ENCODE measurements around the gene PRL.

The PRL gene
- 0 to 0.36 (median 0) reads per million in 4 experiments for total RNA-seq

- no peak for DNase-seq
These were observed at the start of gene PRL for GRCh38 chr6:22296936-22297335. TSS of gene PRL (minus strand) at chr6:22297036. CDS start at chr6:22296982, 54 bp downstream.

- DNase-seq = no peak
These were observed 47.0 kb upstream of the PRL start for GRCh38 chr6:22343864-22344263.

DNA sequence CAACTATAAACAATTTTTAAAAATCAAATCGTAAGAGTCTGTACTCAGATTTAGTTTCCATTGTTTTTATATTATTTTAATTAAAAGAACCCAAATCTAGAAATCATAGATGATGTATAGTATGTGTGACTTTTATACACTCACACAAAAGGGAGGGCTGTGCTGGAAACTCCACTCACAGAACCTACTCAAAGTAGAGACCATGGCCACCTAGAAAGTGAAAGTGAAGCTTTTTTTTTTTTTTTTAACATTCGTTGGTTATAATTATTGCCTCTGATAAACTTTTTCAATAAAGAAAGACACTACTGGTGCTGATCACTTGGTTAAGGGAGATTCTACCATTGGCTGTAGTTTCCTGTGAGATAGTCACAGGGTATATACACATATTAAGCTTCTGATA, 37.9 kb upstream of the PRL start:
- DNase-seq = no peak

- no peak for DNase-seq
These were observed 37.0 kb upstream of the PRL start for GRCh38 chr6:22333802-22334201.

DNA sequence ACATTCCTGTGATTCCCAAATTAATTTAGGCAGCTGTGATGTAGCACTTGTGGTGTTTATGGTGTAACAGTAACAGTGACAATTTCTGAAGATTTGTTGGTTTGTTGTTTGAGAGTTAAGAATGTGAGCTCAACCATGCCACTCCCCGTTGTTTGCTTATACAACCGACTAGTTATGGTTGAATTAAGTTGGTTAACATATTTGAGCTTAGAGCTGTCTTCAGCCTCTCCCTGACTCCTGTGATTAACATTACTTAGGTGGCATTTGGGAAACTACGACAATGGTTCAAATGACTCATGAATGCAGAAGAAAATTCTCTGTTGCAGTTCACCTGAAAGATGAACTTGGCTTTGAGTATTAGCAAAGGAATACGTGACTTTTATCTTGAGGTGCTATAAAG, 35.9 kb upstream of the PRL start:
- no peak for DNase-seq

DNA sequence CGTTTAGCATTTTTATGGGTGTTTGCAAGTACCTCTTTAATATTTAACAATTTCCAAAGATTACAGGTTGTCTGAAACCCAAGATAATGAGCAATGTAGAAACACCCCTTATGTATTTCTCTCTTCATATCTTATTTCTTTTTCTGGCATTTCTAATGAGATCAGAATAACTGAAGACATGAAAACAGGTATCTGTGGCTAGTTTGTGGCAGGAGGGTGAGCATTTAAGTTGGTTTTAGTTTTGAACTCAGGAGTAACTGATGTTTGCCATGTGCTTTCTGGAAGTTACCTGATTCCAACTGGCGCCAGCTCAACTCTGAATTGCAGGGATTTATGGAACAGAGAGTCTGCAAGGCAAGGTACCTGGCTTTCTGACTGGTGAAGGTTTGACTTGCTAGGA, 35.4 kb upstream of the PRL start:
- DNase-seq = no peak

GRCh38 chr6:22330941-22331340, 34.1 kb upstream of the PRL start:
- no peak for DNase-seq

DNA sequence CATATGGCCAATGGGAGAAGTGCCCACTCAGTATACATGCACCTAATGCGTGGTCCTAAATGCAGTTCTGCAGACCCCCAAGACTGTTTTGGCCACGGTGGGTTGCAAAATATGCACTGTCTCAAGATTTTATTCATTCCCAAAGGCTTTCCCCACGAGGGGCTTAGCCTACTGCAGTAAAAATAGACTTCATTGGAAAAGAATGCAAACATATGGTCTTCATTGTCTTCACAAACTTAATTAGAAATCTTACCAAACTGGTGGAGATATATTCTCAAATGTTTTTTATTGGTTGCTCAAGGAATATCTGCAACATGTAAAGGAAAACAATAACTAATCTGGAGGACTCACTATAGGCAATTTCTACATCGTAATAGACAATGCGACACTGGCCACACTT, 31.6 kb upstream of the PRL start:
- no peak for DNase-seq

- no peak for DNase-seq
These were observed 31.0 kb upstream of the PRL start for GRCh38 chr6:22327881-22328280.

DNA sequence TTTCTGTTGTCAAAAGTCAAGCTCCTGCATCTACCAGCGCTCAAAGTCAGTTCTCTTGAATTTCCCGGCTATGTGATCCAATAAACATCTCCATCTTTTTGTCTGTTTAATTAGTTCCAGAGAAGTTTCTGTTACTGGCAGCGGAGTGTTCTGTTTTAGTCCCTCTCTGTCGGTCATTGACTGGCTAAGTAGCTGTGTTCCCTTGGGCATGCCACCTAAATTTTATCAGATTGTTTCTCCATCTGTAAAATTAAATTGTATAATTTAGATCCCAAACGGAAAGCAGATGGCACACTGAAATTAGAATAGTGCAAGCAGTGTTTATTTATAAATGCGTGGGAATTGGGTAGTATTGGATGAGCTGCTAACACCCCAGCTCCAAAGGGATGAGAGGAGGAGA, 29.7 kb upstream of the PRL start:
- no peak for DNase-seq

- DNase-seq = no peak
These were observed 28.6 kb upstream of the PRL start for GRCh38 chr6:22325481-22325880.

GRCh38 chr6:22323848-22324247, 27.0 kb upstream of the PRL start:
- DNase-seq = no peak

GRCh38 chr6:22322103-22323030, 25.5 kb upstream of the PRL start:
- no peak for DNase-seq

DNA sequence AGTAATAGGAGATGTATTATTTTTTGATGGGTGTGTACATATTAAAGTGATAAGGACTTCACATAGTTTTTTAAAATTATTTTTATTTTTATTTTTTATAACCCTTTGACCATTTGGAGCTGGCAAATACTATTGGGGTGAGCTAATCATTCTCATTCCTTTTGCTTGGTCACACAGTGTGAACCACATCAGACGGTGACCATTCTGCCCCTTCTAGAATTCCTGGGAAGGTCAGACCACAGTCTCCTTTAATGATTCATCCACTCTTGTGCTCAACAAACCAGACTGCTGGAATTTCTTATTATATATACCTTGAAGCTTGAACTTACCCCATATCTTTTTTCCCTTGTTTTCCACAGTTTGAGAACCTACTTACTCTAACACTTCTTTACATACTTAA, 23.9 kb upstream of the PRL start:
- no peak for DNase-seq

DNA sequence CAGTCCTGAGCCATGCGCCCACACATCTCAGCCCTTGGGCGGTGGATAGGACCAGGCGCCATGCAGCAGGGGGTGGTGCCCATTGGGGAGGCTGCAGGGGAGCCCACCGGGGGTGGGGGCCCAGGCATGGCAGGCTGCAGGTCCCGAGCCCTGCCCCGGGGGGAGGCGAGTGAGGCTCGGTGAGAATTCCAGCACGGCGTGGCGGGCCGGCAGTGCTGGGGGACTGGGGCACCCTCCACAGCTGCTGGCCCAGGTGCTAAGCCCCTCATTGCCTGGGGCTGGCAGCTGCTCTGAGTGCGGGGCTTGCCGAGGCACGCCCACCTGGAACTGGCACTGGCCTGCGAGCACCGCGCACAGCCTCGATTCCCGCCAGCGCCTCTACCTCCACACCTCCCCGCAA, 21.6 kb upstream of the PRL start:
- no peak for DNase-seq

DNA sequence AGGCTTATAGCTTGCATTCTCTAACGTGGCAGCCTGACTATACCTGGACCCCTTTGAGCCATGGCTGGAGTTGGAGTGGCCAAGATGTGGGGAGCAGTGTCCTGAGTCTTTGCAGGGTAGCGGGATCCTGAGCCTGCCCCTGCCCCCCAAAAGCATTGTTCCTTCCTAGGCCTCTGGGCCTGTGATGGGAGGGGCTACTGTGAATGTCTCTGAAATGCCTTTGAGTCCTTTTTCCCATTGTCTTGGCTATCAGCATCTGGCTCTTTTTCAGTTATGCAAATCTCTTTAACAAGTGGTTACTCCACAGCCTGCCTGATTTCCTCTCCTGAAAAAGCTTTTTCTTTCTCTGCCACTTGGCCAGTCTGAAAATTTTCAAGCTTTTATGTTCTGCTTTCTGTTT, 17.0 kb upstream of the PRL start:
- no peak for DNase-seq

DNA sequence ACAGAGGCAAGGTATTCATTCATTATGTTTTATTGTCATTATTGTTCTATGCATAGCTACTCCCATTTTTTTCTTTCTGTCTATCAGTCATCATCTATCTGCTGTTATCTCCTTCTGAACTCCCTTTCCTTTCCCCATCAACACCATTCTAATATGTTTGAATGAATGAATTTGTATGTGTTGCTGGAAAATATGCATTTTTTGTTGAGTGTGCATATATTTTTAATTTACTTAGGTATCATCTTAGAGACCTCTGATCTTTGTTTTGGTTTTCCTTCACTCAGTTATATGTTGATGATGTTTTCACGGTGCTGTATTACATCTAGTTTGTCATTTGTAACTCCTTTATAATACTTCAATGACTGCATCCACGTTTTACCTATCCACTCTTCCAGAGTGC, 12.1 kb upstream of the PRL start:
- DNase-seq = no peak

DNA sequence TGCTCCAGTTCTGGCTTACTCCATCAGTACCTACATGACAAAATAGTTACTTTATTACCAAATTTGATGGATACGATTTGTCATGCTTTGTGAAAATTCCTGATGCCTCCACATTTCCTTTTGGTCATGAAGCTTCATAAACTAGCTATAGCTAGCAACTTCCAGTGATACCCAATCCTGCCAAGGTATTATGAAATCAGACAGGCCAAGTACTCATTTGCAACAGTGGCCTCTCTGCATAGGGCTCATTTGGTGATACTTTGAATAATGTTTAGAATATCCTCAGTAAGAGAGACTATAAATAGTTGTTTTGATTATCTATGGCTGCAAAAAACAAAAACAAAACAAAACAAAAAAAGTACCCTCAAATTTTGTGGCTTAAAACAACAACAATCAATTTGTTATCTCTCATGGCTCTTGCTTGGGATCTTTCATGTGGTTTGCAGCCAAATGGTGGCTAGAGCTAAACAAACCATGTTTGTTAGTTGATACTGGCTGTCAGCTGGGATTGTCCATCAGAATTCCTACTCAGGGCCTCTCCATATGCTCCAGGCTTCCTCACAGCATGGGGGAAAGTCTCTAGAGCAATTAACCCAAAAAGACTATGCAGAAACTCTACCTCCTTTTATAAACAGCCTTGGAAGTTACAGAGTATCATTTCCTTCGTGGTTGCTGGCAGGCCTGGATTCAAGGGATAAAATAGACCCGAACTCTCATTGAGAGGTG, 10.1 kb upstream of the PRL start:
- no peak for DNase-seq

DNA sequence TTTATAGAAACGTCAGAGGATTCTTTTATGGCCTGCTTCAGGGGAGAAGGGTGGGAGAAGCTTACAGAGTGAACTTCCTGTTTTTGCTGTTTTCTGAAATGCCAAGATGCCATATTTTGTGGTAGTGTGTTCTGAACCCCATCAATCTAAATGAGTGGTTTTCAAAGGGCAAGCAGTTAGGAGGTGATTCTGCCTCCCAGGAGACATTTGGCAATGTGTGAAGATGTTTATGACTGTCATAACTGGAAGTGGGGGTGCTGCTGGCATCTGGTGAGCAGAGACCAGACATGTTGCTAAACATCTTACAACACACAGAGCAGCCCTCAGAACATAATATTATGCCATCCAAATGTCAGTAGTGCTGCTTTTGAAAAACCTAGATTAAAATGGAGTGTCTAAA, 6.0 kb upstream of the PRL start:
- no peak for DNase-seq

DNA sequence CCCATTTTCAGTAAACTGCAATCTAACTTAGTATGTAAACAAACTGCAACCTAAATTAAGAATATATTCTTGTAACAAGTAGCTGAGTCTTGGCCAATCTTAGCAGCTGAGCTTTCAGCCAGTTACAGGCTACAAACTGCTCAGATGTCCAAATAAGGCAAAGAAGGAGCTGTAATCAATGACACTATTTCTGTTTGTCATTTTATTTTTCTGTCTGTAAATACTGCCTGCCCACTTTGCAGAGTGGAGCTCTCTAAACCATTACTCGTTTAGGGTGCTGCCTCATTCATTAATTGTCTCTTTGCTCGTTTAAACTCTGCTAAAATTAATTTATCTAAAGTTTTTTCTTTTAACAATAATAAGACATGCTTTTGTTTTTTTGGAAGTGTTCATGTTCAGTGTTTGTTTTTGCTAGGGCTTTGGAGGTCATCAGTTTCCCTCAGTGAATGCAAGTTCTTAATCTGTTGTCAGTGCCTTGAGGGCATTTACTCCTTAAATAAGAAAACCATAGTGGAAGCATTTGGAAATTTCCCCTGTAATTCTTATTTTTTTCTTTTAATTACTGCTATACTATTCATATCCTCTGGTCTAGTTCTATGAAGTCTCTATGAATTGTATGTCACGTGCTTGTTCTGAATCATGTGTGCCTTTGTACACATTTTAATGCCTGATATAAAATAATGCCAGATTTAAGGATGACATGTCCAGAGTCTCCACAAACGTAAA, 3.6 kb upstream of the PRL start:
- DNase-seq = no peak

DNA sequence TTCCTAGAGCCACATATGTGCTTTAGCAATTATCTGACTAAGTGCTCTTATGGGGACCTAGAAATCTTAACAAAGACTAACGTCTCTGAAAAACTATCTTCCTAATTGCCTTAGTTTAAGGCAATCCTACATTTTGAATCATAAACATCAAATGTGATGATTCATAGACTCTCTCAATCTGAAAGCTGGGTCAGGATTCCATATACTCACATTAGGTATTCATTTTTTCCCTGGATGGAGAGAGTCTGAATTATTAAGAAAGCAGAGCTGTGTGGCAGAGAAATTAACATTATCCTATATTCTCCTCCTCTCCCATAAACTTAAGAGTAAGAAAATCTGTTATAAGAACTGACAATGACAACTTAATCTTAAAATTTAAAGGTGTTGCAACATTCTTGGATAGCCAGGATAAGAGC, 1.6 kb upstream of the PRL start:
- no peak for DNase-seq

DNA sequence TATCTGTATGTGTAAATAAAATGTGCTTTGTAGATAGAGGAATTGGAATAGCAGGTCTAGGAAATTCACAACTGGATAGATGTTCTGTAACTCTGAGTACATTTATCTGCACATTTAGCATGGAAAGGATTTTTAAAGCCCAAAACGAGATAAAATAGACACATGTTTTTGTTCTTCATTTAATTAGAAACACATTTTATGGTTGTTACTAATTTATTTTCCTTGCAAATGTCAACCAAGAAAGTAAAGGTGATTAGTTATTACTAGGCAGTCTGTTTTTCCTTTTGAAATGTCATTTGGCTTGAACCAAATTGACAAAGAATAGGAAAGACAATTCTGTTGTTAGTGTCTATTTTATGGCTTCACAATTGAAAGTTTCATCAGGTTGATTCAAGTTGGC, 769 bp downstream of the PRL start:
- no peak for DNase-seq

- DNase-seq = no peak
These were observed 1.7 kb downstream of the PRL start for GRCh38 chr6:22295145-22295544.

- no peak for DNase-seq
These were observed 2.5 kb downstream of the PRL start for GRCh38 chr6:22294301-22294700.

Data from effector CD8-positive, alpha-beta T cell (primary cell).